Measurements from ENCODE around the gene UBE2I.

GRCh38 chr16:1287982-1288670 lies 21.3 kb upstream of the UBE2I start:
- TF ChIP-seq ZNF362 (tag by site-specific recombination; IDR thresholded peaks at IDR 0.05) (no peak), MZF1 (tag by site-specific recombination; IDR thresholded peaks at IDR 0.05; ENCODE audit: borderline replicate concordance) (no peak), ZNF558 (tag by site-specific recombination; IDR thresholded peaks at IDR 0.05) (no peak), ZNF274 (IDR thresholded peaks at IDR 0.05; ENCODE audit: low read length) (no peak), ZNF274 (tag by site-specific recombination; IDR thresholded peaks at IDR 0.05; ENCODE audit: borderline replicate concordance) (no peak), CTCF (tag by site-specific recombination; IDR thresholded peaks at IDR 0.05) (no peak), ZNF214 (tag by site-specific recombination; IDR thresholded peaks at IDR 0.05; ENCODE audit: borderline replicate concordance) (no peak), ZXDB (tag by site-specific recombination; IDR thresholded peaks at IDR 0.05) (no peak), GLIS1 (tag by site-specific recombination; IDR thresholded peaks at IDR 0.05) (no peak)

All from HEK293 (cell line).